ENCODE measurements around the gene ZNF823. TPM values are rescaled to one million over a fixed set of nuclear protein-coding genes. Genes with fewer than 3 reads are reported as not detected.

Gene ZNF823
- polyA plus RNA-seq, 3 donors: 11.8 to 14.2 (median 12.5) TPM

- DNase-seq (ENCODE audit: low read depth in 3 of 3, low spot score in 2 of 3): peak; percentile 13 to 21 (median 18)
These were observed 591 bp downstream of the ZNF823 start for GRCh38 chr19:11737964-11738745.

DNA sequence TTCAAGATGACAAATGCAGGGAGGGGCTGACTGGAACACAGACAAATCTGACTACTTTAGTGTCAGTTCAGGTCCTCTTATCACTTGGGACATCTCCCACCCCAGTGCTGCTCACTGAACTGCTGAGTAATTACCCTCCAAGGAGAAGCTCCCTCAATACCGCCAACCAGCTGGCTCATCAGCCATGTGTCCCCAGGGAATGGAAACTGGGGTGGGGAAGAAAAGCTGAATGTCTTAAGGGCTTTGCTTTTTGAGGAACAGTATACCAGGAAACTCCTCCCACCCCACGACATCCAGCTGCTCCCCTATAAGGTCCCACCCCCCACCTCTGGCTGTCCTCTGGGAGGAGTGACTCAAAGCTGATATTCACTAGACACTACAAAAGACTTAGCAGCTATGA is 2.0 kb downstream of the ZNF823 start:
- DNase-seq (ENCODE audit: low read depth in 3 of 3, low spot score in 2 of 3): no peak

DNA sequence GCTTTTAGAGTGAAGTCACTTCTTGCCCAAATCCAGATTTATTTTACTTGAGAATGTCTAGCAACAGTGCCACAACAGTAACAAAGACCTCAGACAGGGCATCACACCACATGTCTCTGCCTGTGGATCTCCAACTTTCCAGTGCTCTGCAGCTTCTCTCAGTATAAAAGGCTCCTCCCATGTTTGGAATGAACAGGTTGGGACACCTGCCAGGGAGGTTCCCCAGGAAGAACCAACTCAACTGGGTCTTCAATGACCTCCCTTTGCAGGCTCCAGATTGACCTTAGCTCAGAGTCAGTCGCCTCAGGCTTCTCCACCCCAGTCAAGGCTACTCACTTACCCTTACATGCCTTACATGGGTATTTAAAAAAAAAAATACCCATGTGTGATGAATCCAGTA is 3.4 kb downstream of the ZNF823 start:
- no peak for DNase-seq (ENCODE audit: low read depth in 3 of 3, low spot score in 2 of 3)

- no peak for DNase-seq (ENCODE audit: low read depth in 3 of 3, low spot score in 2 of 3)
These were observed 9.2 kb downstream of the ZNF823 start for GRCh38 chr19:11729586-11729985.

DNA sequence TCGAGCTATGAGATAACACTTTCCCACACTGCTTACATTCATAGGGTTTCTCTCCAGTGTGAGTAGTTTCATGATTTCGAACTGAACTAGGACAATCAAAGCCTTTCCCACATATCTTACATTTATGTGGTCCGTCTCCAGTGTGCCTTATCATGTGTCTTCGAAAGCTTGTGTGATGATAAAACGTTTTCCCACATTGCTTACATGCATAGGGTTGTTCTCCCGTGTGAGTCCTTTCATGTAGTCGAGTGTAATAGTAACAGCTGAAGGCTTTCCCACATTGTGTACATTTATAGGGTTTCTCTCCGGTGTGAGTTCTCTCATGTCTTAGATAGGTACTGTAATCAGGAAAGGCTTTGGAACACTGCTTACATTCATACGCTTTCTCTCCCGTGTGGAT is 16.3 kb downstream of the ZNF823 start:
- DNase-seq (ENCODE audit: low read depth in 3 of 3, low spot score in 2 of 3): no peak

- no peak for DNase-seq (ENCODE audit: low read depth in 3 of 3, low spot score in 2 of 3)
These were observed 17.1 kb downstream of the ZNF823 start for GRCh38 chr19:11721681-11722080.

GRCh38 chr19:11710313-11710712 is 28.4 kb downstream of the ZNF823 start:
- DNase-seq (ENCODE audit: low read depth in 3 of 3, low spot score in 2 of 3): no peak

- no peak for DNase-seq (ENCODE audit: low read depth in 3 of 3, low spot score in 2 of 3)
These were observed 30.3 kb downstream of the ZNF823 start for GRCh38 chr19:11708457-11708856.

GRCh38 chr19:11705474-11705873 is 33.3 kb downstream of the ZNF823 start:
- no peak for DNase-seq (ENCODE audit: low read depth in 3 of 3, low spot score in 2 of 3)

DNA sequence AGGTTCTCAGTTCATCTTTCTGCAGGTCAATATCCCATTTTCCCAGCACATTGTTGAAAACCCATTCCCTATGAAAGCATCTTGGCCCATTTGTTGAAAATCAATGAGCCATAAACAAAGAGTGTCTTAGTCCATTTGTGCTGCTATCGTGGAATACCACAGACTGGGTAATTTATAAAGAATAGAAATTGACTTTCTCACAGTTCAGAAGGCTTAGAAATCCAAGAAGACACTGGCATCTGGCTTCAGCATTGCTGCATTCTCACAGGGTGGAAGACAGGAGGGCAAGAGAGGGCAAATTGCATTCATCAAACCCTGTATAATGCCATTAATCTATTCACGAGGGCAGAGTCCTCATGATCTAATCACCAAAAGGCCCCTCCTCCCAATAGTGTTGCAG is 34.1 kb downstream of the ZNF823 start:
- no peak for DNase-seq (ENCODE audit: low read depth in 3 of 3, low spot score in 2 of 3)

DNA sequence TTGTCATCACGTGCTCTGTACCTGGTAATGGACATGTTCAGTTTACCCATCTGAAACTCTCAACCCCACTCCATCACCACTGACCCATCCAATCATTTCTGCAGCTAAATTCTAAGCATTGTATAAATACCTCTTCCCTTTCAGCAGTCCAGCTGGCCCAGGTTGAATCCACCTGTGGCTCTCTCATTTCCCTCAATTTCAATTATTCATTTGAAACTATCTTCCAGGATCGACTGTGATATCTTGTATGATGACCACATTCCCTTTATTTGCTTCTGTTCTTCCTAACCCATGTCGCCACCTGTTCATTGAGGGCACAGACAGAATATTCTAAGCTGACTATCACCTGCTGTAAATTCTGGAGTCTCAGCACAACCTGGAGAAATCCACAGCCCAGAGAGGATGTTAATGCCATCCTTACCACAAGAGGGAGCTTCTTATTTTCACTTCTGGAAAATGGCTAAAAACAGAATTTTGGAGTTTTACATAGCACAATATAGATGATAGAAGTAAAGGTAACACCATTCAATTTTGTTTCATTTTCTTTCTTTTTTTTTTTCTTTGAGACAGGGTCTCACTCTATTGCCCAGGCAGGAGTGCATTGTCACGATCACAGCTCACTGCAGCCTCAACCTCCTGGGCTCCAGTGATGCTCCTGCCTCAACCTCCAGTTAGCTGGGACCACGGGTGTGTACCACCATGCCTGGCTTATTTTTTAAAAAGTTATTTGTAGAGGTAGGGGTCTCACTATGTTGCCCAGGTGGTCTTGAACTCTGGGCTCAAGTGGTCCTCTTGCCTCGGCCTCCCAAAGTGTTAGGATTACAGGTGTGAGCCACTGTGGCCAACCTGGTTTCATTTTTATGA is 38.6 kb downstream of the ZNF823 start:
- peak in 1 of 3 donors; percentile 16 for DNase-seq (ENCODE audit: low read depth in 3 of 3, low spot score in 2 of 3)

DNA sequence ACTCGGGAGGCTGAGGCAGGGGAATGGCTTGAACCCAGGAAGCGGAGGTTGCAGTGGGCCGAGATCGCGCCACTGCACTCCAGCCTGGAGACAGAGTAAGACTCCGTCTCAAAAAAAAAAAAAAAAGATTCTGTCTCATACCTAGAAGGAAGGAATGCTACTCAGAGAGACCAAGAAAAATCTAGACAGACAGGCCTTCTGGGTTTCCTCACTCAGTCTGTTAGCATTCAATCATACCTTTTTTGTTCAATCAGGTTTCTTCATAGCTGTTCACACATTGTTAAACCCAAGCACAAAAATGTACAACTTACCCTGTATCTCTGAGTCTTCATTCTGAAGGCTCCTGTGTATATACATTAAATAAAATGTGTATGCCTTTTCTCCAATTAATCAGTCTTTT is 40.5 kb downstream of the ZNF823 start:
- no peak for DNase-seq (ENCODE audit: low read depth in 3 of 3, low spot score in 2 of 3)

DNA sequence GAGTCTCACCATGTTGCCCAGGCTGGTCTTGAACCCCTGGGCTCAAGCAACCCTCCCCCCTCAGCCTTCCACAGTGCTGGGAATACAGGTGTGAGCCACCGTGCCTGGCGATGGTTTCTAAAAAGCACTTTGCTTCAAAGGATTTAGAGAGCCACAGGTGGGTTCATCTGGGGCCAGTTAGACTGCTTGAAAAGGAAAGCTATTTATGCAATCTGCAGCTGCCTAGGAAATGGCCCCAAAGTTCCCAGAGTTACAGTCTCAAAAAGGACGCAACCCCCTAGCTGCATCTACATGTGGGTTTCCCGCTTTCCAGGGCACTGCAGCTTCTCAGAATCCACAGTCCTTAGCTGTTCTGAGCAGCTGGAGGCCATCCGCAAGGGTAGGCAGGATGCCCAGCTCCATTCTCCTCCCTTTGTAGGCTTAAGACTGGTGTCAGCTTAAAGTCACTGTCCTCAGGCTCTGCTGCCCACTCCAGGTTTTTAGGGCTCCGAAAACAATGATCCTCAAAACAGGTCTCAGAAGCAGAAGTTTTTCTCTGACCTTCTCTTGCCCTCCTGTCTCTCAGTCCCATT is 41.4 kb downstream of the ZNF823 start:
- DNase-seq (ENCODE audit: low read depth in 3 of 3, low spot score in 2 of 3): no peak

DNA sequence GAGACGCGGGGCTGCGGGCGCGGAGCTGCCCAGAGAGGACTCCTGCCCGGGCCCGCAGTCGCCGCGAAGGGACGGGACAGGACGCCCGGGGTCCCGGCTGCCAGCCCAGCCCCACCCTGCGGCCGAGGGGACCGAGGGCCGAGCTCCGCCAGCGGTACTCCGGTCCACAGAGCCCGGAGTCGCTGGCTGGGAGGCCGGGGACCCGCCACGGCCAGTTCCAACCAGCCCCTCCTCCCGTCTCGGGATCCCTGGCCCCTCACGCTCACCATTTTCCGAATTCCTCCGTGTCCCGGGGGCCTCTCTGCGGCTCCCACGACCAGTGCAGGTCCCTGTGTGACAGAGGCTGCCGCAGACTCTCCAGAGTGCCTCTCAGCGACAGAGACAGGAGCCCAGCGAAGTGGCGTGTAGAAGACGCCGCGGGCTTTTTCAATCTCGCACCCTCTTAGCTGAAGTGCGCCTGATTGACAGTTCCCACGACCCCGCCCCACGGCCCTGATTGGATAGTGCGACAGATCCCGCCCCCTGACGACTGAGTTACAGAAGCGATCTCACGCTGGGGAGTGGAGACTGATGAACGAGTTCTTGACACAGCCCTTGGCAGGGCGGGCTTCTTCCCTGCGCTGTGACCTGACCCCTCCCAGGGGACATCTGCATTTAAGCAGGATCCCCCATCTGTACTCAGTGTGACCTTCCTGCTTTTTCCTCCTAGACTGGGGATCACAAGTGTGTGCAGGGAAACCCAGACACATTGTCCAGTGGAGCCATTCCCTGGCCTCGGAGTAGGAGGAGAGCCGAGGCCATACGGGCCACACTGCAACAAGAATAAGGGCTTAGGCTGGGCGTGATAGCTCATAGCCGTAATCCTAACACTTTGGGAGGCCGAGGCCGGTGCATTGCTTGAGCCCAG is 44.0 kb downstream of the ZNF823 start:
- DNase-seq (ENCODE audit: low read depth in 3 of 3, low spot score in 2 of 3): peak; percentile 86 to 94 (median 93)

GRCh38 chr19:11693505-11694499 is 44.9 kb downstream of the ZNF823 start:
- peak in 1 of 3 donors; percentile 1 for DNase-seq (ENCODE audit: low read depth in 3 of 3, low spot score in 2 of 3)

GRCh38 chr19:11692127-11692790 is 46.5 kb downstream of the ZNF823 start:
- peak in 1 of 3 donors; percentile 21 for DNase-seq (ENCODE audit: low read depth in 3 of 3, low spot score in 2 of 3)

DNA sequence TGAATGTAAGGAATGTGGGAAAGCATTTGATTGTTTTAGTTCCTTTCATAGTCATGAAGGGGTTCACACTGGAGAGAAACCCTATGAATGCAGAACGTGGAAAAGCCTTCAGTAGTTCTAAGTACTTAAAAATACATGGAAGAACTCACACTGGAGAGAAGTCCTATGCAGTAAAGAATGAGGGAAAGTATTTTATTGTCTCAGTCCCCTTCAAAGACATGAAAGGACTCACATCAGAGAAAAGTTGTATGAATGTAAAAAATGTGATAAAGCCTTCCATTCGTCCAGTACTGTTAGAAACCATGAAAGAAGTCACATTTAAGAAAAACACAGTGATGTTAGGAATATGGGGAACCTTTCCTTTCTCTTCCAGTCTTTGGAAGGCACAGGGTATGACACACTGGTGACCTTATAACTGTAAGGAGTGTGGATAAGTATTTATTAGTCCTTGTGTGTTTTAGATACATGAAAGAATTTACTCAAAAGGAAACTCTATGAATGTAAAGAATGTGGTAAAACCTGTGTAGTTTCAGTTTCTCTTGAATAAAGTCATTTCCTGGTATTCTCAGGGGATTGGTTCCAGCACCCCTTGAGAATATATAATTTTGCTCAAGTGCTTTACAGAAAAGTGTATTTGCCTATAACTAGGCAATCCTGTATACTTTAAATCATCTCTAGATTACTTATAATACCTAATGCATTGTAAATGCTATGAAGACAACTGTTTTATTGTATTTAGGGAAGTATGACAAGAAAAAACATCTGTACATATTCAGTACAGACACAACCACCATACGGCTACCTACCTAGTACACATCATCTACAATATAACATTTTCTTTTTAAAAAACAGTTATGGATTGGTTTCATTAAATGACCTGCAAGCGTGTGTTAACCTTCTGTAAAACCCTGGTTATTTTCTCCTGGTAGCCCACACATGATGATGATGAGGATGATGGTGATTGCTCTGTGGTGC is 52.8 kb downstream of the ZNF823 start:
- no peak for DNase-seq (ENCODE audit: low read depth in 3 of 3, low spot score in 2 of 3)
